GM13976 (cell line): ENCODE data around the gene GPC5.
"Not testable (repeated sequence)": the region's sequence is repeated elsewhere in the genome, so short reads cannot be mapped to it uniquely, and the experiment has no call there.

Experiments used
- DNase-seq: peaks from one replicate; pipeline ENCODE4 v3.0.0; 2012; ENCODE audit warnings: low spot score
- in situ Hi-C: fragments of 300-500 bp; cut with MboI; formaldehyde crosslinking; loops from one replicate; pipeline ENCODE4 v1.12.0; 2022; ENCODE audit warnings: low sequenced_read_pairs, mixed read lengths, inconsistent platforms; ENCODE audit not compliant: unreplicated experiment
- TF ChIP-seq, protein P1 (sequence below): IDR thresholded peaks from 2 replicates; pipeline ENCODE4 v1.5.1; 2012; ENCODE audit warnings: borderline replicate concordance, mild to moderate bottlenecking; ENCODE audit not compliant: insufficient read depth; ENCODE audit errors: extremely low read depth, missing control alignments, control extremely low read depth

The GPC5 gene

DNA sequence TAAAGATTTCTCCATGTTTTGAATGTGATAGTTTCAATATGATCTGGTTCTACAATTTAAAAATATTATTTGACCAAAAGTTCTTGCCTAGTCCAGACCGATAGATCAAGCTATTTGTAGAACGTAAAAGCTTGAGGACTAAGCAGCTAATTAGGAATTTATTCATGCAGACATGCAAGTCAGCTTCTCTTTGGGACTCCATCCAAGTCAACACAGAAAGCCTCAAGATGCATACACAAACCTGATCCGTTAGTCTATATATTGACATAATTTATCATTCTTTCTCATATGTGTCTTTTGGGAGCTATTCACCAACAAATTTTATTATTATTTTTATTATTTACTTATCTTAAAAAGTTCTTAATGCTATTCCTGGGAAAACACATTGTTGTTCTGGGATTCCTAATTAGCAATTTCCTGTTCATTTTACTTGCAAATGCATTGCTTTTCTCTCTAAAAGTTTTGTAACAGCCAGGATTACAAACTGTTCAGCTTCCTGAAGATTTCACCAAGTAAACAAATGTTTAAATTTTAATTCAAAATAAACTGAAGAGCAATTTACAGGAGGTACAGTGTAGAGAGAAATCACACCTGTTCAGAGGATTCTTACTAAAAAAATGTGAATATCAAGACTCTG is 375.3 kb downstream of the GPC5 start:
- in situ Hi-C loops, result no loop called here
- no peak for DNase-seq
- TF ChIP-seq, protein P1, sequence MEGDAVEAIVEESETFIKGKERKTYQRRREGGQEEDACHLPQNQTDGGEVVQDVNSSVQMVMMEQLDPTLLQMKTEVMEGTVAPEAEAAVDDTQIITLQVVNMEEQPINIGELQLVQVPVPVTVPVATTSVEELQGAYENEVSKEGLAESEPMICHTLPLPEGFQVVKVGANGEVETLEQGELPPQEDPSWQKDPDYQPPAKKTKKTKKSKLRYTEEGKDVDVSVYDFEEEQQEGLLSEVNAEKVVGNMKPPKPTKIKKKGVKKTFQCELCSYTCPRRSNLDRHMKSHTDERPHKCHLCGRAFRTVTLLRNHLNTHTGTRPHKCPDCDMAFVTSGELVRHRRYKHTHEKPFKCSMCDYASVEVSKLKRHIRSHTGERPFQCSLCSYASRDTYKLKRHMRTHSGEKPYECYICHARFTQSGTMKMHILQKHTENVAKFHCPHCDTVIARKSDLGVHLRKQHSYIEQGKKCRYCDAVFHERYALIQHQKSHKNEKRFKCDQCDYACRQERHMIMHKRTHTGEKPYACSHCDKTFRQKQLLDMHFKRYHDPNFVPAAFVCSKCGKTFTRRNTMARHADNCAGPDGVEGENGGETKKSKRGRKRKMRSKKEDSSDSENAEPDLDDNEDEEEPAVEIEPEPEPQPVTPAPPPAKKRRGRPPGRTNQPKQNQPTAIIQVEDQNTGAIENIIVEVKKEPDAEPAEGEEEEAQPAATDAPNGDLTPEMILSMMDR, result no peak

DNA sequence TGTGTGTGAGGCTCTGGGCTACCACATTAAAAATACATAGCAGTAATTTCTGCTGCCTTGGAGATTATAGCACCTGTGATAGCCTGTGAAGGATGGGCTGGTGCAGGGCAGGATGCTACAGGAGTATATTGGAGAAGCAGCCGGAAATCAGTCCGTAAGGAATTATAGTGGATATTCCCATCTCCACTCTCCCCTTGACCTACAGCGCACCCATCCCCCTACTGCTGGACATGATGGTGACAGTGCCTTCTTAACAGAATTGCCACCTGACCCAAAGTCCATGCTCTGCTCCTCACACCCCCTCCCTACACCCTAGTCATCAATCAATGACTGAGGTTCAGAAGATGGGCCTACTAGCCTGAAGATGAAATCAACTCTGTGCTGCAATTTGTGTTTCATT is 376.0 kb downstream of the GPC5 start:
- TF ChIP-seq, protein P1, result no peak
- in situ Hi-C loops, result no loop called here
- DNase-seq, result no peak

DNA sequence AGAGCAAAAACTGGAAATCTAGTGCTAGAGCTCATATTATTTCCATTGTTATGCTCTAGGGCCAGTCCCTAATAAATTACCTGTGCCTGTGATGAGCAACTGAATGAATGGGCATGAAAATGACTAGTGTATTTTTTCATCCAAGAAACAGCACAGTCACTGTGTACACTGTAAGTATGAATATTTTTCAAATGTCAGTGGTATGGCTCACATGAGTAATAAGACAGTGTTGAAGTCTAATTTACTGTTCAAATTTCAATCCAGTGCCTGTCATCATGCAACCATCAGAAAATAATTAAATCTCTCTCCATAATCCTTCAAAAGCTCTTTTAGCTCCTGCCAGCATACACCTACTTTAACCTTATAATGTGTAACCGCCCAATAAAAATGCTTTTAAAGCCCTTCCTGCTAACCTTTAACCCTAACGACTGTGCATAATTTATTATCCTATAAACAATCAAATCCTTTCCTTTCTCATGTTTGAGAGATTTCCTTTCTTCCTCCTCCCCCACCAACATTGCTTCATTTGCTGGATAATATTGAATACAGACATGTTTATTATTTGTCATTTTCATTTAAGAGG is 378.3 kb downstream of the GPC5 start:
- TF ChIP-seq, protein P1, result no peak
- in situ Hi-C loops, result no loop called here
- DNase-seq, result no peak

DNA sequence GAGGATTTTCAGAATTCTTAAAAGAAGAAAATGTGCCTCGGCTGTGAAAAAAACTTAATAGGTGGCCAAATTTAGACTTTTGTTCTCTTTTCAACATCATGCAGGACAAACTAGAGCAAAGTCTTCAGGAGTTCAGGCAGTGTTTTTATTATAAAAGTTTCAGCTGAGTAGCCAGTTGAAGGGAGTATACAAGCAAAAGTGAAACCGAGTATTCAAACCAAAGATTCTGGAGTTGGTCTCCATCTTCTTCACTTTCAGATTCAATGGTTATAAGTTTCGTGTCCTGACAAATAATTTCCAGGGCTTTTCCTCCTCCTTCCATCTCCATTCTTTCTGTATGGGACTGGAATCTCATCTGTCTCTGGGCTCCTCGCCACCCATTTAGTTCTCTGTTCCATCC is 379.7 kb downstream of the GPC5 start:
- DNase-seq, result no peak
- in situ Hi-C loops, result no loop called here
- TF ChIP-seq, protein P1, result no peak

DNA sequence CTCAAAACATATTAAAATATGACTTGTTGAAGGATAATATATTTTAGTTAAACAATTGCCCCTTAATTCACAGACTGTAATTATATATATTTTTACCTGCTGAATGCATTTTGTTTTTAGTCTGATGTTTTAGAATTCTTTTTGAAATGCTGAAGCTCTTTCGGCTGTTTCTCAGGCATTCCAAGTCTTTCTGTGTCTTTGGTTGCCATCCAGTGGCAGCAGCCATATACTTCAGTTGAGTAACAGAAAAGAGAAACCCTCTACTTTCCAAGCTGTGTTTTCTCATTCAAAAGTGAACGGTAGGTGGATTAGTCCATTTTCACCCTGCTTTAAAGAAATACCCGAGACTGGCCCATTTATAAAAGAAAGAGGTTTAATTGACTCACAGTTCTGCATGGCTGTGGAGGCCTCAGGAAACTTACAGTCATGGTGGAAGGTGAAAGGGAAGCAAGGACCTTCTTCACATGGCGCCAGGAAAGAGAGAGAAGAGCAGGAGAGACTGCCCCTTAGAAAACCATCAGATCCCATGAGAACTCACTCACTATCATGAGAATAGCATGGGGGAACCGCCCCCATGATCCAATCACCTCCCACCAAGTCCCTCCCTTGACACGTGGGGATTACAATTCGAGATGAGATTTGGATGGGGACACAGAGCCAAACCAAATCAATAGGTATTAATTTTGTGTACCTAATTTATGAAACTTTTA is 383.7 kb downstream of the GPC5 start:
- in situ Hi-C loops, DNase-seq: not testable (repeated sequence)

DNA sequence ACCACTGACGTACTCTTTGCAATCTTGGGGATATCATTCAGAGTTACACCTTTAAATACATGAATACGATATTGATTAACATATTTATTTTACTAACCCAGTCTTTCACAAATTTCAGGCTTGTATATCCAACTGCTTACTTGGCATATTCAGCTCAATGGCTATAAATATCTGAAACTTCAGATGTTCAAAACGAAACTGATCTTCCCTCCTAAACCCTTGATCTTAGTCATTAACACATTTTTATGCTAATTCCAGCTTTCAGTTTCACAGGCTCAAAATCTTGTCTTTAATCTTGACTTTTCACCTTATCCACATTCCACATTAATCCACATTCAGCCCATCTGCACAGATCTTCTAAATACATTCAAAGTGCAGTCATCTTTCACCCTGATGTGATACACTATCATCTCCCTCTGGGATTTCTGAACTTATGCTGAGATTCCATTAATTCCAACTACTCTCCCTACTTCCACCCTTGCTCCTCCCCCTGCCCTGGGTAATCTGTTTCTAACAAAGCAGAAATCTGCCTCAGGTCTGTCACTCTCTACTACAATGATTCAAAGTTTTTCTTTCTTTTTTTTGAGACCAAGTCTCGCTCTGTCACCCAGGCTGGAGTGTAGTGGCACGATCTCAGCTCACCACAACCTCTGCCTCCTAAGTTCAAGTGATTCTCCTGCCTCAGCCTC is 387.2 kb downstream of the GPC5 start:
- TF ChIP-seq, protein P1, result no peak
- DNase-seq, result no peak
- in situ Hi-C loops, result no loop called here
